HG03565 (cell line): Measurements from ENCODE around the gene PBX4.

Source experiments
- ATAC-seq: cut with Tn5 transposase; IDR thresholded peaks from one replicate; pipeline ENCODE4 v1.9.1; 2021; ENCODE audit warnings: mild to moderate bottlenecking, moderate library complexity; ENCODE audit not compliant: unreplicated experiment

Gene PBX4

GRCh38 chr19:19649580-19649995 is 31.1 kb upstream of the PBX4 start:
- ATAC-seq: no peak

- ATAC-seq: no peak
Measured at GRCh38 chr19:19649155-19649554, 30.7 kb upstream of the PBX4 start.

- ATAC-seq: no peak
Measured at GRCh38 chr19:19647037-19647835, 28.7 kb upstream of the PBX4 start.

GRCh38 chr19:19645233-19645870 is 26.9 kb upstream of the PBX4 start:
- no peak for ATAC-seq

GRCh38 chr19:19644054-19644388 is 25.5 kb upstream of the PBX4 start:
- no peak for ATAC-seq

- ATAC-seq: no peak
Measured at GRCh38 chr19:19643158-19644053, 24.9 kb upstream of the PBX4 start, which contains the start of gene GMIP. GMIP (minus strand) TSS chr19:19643657; CDS start chr19:19643529, 128 bp downstream.

- no peak for ATAC-seq
Measured at GRCh38 chr19:19642506-19643157, 24.1 kb upstream of the PBX4 start.

GRCh38 chr19:19637523-19638251 is 19.2 kb upstream of the PBX4 start:
- no peak for ATAC-seq

- ATAC-seq: no peak
Measured at GRCh38 chr19:19637186-19637522, 18.7 kb upstream of the PBX4 start.

GRCh38 chr19:19636573-19637185 is 18.2 kb upstream of the PBX4 start:
- no peak for ATAC-seq

GRCh38 chr19:19635313-19635702 is 16.8 kb upstream of the PBX4 start:
- no peak for ATAC-seq

- ATAC-seq: no peak
Measured at GRCh38 chr19:19634516-19635312, 16.2 kb upstream of the PBX4 start.

- no peak for ATAC-seq
Measured at GRCh38 chr19:19633711-19634515, 15.4 kb upstream of the PBX4 start.

- no peak for ATAC-seq
Measured at GRCh38 chr19:19632661-19633060, 14.2 kb upstream of the PBX4 start.

- no peak for ATAC-seq
Measured at GRCh38 chr19:19631346-19631745, 12.9 kb upstream of the PBX4 start.

- no peak for ATAC-seq
Measured at GRCh38 chr19:19630426-19630825, 11.9 kb upstream of the PBX4 start.

- ATAC-seq: no peak
Measured at GRCh38 chr19:19630062-19630414, 11.6 kb upstream of the PBX4 start.

GRCh38 chr19:19628501-19629134 is 10.1 kb upstream of the PBX4 start:
- ATAC-seq: no peak
